ENCODE data around the gene RAB7B. TPM values are rescaled to one million over a fixed set of nuclear protein-coding genes. Genes with fewer than 3 reads are reported as not detected.

The RAB7B gene
- total and polyA plus RNA-seq, 2 of the 4 experiments (the other 2 are of a cell fraction) = 9.1 to 14.7 TPM

DNA sequence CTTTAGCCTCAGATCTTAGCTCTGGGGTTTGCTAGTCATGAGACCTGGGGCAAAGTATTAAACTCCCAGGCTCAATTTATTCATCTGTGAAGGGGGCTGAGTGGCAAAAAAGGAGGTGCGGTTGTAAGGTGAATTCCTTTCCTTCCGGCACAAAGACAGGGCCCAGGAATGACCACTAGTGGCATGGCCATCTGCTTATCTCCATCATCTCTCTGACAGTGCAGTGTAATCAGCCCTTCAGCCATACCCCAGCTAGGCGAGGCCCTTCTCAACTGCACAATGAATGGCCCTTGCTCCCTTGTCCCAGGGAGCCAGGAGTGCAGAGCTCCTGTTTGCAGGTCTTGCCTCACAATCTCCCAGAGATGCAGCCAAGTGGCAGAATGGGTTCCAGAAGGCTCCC, 54.3 kb downstream of the RAB7B start:
- H3K4ac ChIP-seq (ENCODE audit: low read depth, low read length) = no peak overlapping the region
- H3K4me3 ChIP-seq (ENCODE audit: insufficient read depth, low read depth, low read length) = no peak overlapping the region
- H3K18ac ChIP-seq (ENCODE audit: low read depth, low read length) = no peak overlapping the region
- no peak overlapping the region for H3K56ac ChIP-seq (ENCODE audit: extremely low read depth, insufficient read depth, low read length)
- no peak overlapping the region for H2AK9ac ChIP-seq (replicated peaks; ENCODE audit: low read depth, low read length, poor library complexity)
- H3K9me1 ChIP-seq (ENCODE audit: insufficient read depth, low read length) = peaks cover 3% of the 10 kb centered on the region; the same call in 1 of the 2 replicates
- BruUV-seq (replicated peaks) = no TSS peak
- no peak overlapping the region for H2AK5ac ChIP-seq (ENCODE audit: low read depth, low read length)
- H3K36me3 ChIP-seq (ENCODE audit: control insufficient read depth, insufficient read depth, low read length) = no peaks in the 10 kb centered on the region
- TF ChIP-seq MXI1 (IDR thresholded peaks at IDR 0.05; ENCODE audit: borderline replicate concordance, low read depth, low read length) = no peak
- TF ChIP-seq BHLHE40 (IDR thresholded peaks at IDR 0.05; ENCODE audit: low read depth, low read length) = no peak
- no peak for TF ChIP-seq FOS (IDR thresholded peaks at IDR 0.05; ENCODE audit: low read depth, low read length)
- TF ChIP-seq RCOR1 (IDR thresholded peaks at IDR 0.05; ENCODE audit: insufficient replicate concordance, low read length) = no peak
- TF ChIP-seq CHD1 (IDR thresholded peaks at IDR 0.05; ENCODE audit: low read depth, low read length) = no peak
- TF ChIP-seq, protein P1, sequence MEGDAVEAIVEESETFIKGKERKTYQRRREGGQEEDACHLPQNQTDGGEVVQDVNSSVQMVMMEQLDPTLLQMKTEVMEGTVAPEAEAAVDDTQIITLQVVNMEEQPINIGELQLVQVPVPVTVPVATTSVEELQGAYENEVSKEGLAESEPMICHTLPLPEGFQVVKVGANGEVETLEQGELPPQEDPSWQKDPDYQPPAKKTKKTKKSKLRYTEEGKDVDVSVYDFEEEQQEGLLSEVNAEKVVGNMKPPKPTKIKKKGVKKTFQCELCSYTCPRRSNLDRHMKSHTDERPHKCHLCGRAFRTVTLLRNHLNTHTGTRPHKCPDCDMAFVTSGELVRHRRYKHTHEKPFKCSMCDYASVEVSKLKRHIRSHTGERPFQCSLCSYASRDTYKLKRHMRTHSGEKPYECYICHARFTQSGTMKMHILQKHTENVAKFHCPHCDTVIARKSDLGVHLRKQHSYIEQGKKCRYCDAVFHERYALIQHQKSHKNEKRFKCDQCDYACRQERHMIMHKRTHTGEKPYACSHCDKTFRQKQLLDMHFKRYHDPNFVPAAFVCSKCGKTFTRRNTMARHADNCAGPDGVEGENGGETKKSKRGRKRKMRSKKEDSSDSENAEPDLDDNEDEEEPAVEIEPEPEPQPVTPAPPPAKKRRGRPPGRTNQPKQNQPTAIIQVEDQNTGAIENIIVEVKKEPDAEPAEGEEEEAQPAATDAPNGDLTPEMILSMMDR (conservative IDR thresholded peaks at IDR 0.05; ENCODE audit: low read depth, low read length) = no peak
- TF ChIP-seq RFX5 (IDR thresholded peaks at IDR 0.05; ENCODE audit: low read depth, low read length) = no peak
- no peak for TF ChIP-seq POLR2A (IDR thresholded peaks at IDR 0.05; ENCODE audit: low read depth, low read length)
- TF ChIP-seq, protein P2, sequence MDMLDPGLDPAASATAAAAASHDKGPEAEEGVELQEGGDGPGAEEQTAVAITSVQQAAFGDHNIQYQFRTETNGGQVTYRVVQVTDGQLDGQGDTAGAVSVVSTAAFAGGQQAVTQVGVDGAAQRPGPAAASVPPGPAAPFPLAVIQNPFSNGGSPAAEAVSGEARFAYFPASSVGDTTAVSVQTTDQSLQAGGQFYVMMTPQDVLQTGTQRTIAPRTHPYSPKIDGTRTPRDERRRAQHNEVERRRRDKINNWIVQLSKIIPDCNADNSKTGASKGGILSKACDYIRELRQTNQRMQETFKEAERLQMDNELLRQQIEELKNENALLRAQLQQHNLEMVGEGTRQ (IDR thresholded peaks at IDR 0.05; ENCODE audit: low read depth, low read length) = no peak
- TF ChIP-seq MAZ (IDR thresholded peaks at IDR 0.05; ENCODE audit: borderline replicate concordance, low read depth, low read length) = no peak
- TF ChIP-seq, protein P3, sequence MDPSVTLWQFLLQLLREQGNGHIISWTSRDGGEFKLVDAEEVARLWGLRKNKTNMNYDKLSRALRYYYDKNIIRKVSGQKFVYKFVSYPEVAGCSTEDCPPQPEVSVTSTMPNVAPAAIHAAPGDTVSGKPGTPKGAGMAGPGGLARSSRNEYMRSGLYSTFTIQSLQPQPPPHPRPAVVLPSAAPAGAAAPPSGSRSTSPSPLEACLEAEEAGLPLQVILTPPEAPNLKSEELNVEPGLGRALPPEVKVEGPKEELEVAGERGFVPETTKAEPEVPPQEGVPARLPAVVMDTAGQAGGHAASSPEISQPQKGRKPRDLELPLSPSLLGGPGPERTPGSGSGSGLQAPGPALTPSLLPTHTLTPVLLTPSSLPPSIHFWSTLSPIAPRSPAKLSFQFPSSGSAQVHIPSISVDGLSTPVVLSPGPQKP (IDR thresholded peaks at IDR 0.05; ENCODE audit: borderline replicate concordance, low read depth, low read length) = no peak
- TF ChIP-seq MAFK (IDR thresholded peaks at IDR 0.05; ENCODE audit: low read depth, low read length) = no peak
- TF ChIP-seq RAD21 (IDR thresholded peaks at IDR 0.05; ENCODE audit: low read length) = no peak
- no peak for TF ChIP-seq NFE2L2 (IDR thresholded peaks at IDR 0.05; ENCODE audit: low read depth, low read length)
- no peak for TF ChIP-seq SMC3 (IDR thresholded peaks at IDR 0.05; ENCODE audit: low read depth, low read length)
- TF ChIP-seq CEBPB (IDR thresholded peaks at IDR 0.05; ENCODE audit: low read depth, low read length) = no peak
- H3K79me1 ChIP-seq (ENCODE audit: low read depth in 1 of 2, low read length in 2 of 2) = no peaks in the 10 kb centered on the region
- no peak for DNase-seq
- H3K9ac ChIP-seq (ENCODE audit: low read depth, low read length) = no peak overlapping the region
- H3K27ac ChIP-seq (ENCODE audit: insufficient read depth, low read length) = no peak overlapping the region
- no peak overlapping the region for H4K5ac ChIP-seq (ENCODE audit: low read depth, low read length)
- no peak overlapping the region for H4K91ac ChIP-seq (ENCODE audit: insufficient read depth, low read depth, low read length)
- H3K27me3 ChIP-seq (ENCODE audit: control insufficient read depth, insufficient read depth, low read length) = peaks cover 62% of the 10 kb centered on the region
- no peak overlapping the region for H3K14ac ChIP-seq (replicated peaks; ENCODE audit: low read depth, low read length)
- ATAC-seq (ENCODE audit: low read depth) = no peak
- POLR2A ChIA-PET (ENCODE audit: unreplicated experiment) = no interaction called here
- H2BK120ac ChIP-seq (ENCODE audit: low read depth, low read length) = no peak overlapping the region
- intact Hi-C loops (cut with micrococcal nuclease) (no loop called here), dilution Hi-C loops (cut with HindIII; ENCODE audit: low sequenced_read_pairs, unreplicated experiment) (no loop called here), in situ Hi-C loops (cut with MboI; ENCODE audit: low sequenced_read_pairs) (no loop called here)
- no peaks in the 10 kb centered on the region for H3K4me1 ChIP-seq (ENCODE audit: control insufficient read depth, insufficient read depth, low read length)
- WGBS, 2 experiments (ENCODE audit: extremely low coverage in 2 of 2, insufficient read length in 1 of 2) = 56% methylated on average over 1 of the region's 3 CpGs; no CpG with 5 or more reads in 1 of the 2 experiments
- H2BK15ac ChIP-seq (ENCODE audit: low read depth, low read length) = no peak overlapping the region
- no peaks in the 10 kb centered on the region for H3K9me3 ChIP-seq (ENCODE audit: control insufficient read depth, insufficient read depth, low read length)
- no peak overlapping the region for H3K23ac ChIP-seq (ENCODE audit: low read depth, low read length)
- no peak overlapping the region for H3K4me2 ChIP-seq (ENCODE audit: low read depth, low read length)
- no peak overlapping the region for H2AFZ ChIP-seq (replicated peaks; ENCODE audit: low read length, poor library complexity)
- H2BK5ac ChIP-seq (ENCODE audit: low read depth, low read length, poor library complexity, severe bottlenecking) = no peak overlapping the region
- H4K8ac ChIP-seq (ENCODE audit: low read depth in 2 of 2, low read length in 2 of 2) = no peak overlapping the region
- CTCF ChIA-PET = no interaction called here
- H4K20me1 ChIP-seq (ENCODE audit: insufficient read depth, low read length) = no peaks in the 10 kb centered on the region
- no peak overlapping the region for H2BK20ac ChIP-seq (ENCODE audit: low read depth, low read length)

Data from IMR-90 (cell line).